Stimulated activated CD8-positive, alpha-beta memory T cell treated with anti-CD3 and anti-CD28 coated beads, Interleukin-2, amount 100 ng/mL, for 48 hours (primary cell): ENCODE results near the gene PHACTR1.
"Not testable (repeated sequence)": the region's sequence is repeated elsewhere in the genome, so short reads cannot be mapped to it uniquely, and the experiment has no call there.

Source experiments
- DNase-seq, 2 donors: peaks; one replicate each; pipeline ENCODE4 v3.0.0-alpha.2; 2020; ENCODE audit warnings: low read depth in 2 of 2

PHACTR1 gene

DNA sequence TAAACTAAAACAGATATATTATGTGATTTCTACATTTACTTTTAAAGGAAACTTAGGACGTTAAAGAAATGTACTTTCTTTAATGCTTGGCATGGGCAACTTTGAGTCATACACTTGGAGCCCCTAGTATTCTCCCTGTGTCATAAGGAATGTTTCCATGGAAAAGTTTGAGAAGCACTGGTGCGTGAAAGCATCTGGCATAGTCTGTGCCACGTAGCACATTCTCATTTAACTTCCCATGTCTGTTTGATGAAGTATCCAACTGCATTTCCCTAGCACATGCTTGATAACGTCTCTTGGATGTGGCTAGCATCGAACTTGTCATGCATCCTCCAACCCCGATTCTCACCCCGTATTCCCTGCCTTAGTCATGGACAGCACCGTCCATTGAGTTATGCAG lies 439.8 kb downstream of the PHACTR1 start:
- DNase-seq = no peak

GRCh38 chr6:13157293-13157692 lies 440.7 kb downstream of the PHACTR1 start:
- no peak for DNase-seq

- no peak for DNase-seq
Observed at GRCh38 chr6:13159300-13159699, 442.7 kb downstream of the PHACTR1 start.

DNA sequence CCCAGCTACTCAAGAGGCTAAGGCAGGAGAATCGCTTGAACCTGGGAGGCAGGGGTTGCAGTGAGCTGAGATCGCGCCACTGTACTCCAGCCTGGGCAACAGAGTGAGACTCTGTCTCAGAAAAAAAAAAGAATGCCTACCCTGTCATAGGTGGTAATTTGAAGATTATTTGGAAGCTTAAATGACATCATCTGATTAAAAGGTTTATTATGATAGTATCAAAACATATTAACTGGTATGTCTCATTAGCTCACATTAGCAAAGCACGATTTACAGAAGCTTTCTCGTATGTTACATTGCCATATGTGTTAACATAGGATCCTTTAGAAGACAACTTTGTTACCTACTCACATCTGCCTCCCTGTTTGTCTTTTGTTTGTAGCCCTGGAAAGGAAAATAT lies 443.3 kb downstream of the PHACTR1 start:
- not testable (repeated sequence) for DNase-seq

DNA sequence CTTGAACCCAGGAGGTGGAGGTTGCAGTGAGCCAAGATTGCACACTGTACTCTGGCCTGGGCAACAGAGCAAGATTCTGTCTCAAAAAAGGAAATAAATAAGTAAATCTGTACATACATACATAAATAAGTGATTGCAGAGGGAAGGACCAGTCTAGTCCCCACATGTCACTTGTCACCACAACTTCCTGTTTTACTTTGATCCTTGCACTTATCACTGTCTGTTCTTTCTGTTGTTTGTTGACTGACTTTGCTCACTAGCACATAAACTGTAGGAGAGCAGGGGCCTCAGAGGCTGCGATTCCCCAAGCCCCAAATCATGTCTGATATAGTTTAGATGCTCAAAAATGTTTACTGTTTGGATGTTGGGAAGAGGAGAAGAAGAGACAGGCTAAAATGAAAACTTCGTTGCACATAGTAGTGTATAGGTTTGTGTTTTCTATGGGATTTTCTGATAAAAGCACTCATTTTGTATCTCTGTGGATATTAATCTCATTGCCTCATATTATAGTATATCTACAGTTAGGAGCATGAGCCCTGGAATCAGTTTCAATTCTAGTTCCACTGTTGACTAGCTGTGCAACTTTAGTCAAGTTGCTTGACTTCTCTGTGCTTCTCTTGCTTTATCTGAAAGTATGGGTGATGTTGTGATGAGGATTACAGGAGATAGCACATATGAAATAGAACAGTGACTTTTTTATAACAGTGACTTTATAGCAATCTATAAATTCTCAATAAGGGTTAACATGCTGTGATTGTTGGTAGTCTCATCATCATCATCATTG lies 446.8 kb downstream of the PHACTR1 start:
- no peak for DNase-seq

GRCh38 chr6:13164291-13164690 lies 447.7 kb downstream of the PHACTR1 start:
- DNase-seq = no peak

- no peak for DNase-seq
Observed at GRCh38 chr6:13165502-13166172, 449.1 kb downstream of the PHACTR1 start.

DNA sequence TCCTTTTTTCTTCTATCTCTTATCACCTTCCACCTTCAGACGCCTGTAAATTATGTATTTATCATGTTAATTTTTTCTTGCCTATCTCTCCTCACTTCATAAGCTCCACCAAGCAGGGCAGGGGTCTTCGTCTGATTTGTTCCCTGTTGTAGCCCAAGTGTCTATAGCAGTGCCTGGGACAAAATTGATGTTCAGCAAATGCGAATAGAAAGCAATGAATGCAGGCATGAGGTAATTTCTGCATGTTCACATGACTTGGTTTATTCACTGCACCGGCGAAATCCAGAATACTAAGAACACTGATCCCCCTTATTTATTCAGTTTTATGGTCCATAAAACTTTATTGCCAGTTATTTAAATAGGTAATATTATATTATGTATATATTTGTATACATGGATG lies 449.7 kb downstream of the PHACTR1 start:
- DNase-seq = no peak

DNA sequence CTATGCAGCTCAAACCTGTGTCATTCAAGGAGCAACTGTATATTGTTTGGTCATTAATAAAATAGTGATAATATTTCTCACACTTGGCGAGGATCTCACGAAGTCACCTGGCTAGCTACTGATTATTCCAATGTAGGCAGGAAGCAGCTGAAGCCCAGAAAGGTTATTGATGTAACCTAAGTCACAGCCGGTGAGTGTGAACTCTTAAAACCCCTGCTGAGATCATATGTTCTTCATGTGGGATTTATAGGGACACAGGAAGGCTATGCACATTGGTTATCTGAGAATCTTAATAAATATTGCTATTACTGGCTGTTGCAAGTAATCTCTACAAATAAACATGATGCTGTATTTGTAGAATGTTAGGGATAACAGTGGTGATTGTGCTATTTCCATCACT lies 450.3 kb downstream of the PHACTR1 start:
- DNase-seq = no peak

DNA sequence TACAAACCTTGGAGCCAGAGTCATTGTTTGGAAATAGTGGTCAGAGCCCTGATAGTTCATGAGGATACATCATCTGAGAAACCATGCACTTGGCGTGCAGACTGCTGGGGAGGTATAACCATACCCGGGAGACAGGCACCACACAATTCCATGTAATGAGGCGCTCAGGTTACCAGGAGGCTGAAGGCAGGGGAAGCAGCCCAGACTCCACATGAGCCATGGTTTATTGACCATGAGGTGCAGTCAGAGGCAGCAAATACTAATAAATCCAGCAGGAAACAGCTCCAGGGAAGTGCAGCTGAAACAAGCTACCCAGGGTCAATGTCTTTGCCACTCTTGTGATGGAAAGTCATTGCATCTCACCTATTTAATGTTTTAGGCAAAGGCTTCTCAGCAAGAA lies 455.7 kb downstream of the PHACTR1 start:
- DNase-seq = no peak

- no peak for DNase-seq
Observed at GRCh38 chr6:13175087-13175486, 458.5 kb downstream of the PHACTR1 start.

GRCh38 chr6:13175759-13176158 lies 459.2 kb downstream of the PHACTR1 start:
- no peak for DNase-seq

- no peak for DNase-seq
Observed at GRCh38 chr6:13177664-13178063, 461.1 kb downstream of the PHACTR1 start.

- DNase-seq = no peak
Observed at GRCh38 chr6:13178107-13178506, 461.5 kb downstream of the PHACTR1 start.

GRCh38 chr6:13180538-13180937 lies 464.0 kb downstream of the PHACTR1 start:
- no peak for DNase-seq

GRCh38 chr6:13181393-13181792 lies 464.8 kb downstream of the PHACTR1 start:
- DNase-seq = no peak

- no peak for DNase-seq
Observed at GRCh38 chr6:13183415-13184088, 467.0 kb downstream of the PHACTR1 start.

DNA sequence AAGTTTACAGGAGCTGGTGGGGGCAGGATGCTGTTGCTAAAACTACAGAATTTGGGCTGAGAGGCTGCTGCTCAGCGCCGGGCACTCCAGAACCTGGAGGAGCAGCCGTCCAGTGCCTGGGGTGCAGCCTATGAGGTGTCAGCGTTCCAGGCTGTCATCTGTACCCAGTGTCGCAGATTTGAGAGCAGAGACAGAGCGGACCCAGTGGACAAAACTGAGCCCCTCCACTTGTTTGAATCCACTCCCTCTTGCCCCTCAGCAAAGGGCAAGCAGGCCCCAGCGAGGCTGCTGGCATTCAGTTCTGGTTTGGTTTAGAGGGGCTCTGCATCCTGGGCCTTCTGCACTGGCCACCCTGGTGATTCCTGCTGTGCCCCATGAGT lies 467.5 kb downstream of the PHACTR1 start:
- no peak for DNase-seq

- DNase-seq = no peak
Observed at GRCh38 chr6:13184547-13184946, 468.0 kb downstream of the PHACTR1 start.

DNA sequence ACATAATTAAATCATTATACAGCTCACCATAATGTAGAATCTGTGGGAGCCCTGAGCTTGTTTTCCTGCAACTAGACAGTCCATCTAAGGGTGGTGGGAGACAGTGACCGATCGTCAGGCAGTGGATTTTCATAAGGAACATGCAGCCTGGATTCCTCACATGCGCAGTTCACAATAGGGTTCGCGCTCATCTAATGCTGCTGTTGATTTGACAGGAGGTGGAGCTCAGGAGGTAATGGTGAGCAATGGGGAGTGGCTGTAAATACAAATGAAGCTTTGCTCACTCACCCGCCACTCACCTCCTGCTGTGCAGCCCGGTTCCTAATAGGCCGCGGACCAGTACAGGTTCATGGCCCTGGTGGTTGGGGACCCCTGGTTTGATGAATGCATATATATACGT lies 470.3 kb downstream of the PHACTR1 start:
- DNase-seq = no peak

GRCh38 chr6:13187692-13188091 lies 471.1 kb downstream of the PHACTR1 start:
- no peak for DNase-seq

GRCh38 chr6:13188306-13188705 lies 471.7 kb downstream of the PHACTR1 start:
- no peak for DNase-seq

- no peak for DNase-seq
Observed at GRCh38 chr6:13189710-13190109, 473.1 kb downstream of the PHACTR1 start.
